Endometrial microvascular endothelial cells (primary cell): Measurements from ENCODE around the gene ATP1A1. TPM values are rescaled to one million over a fixed set of nuclear protein-coding genes. Genes with fewer than 3 reads are reported as not detected.

ENCODE experiments used
- in situ Hi-C: cut with HindIII; loops from 2 replicates; pipeline ENCODE4 v1.10.0; 2017; ENCODE audit warnings: low sequenced_read_pairs, low pct_unique_long_range_greater_than_20kb; ENCODE audit errors: inconsistent ontology term
- total RNA-seq: library from RNA; depleted of rRNA; stranded (reverse); fragments of >200 nt; gene quantifications from one replicate; pipeline ENCODE4 v1.2.3, GENCODE V29; 2015; ENCODE audit errors: inconsistent ontology term

The ATP1A1 gene
- total RNA-seq, 1 donor from 2014 or later: 184 TPM

- in situ Hi-C loops: no loop called here
Measured at GRCh38 chr1:116382321-116382720, 9.3 kb downstream of the ATP1A1 start.

- in situ Hi-C loops: no loop called here
Measured at GRCh38 chr1:116382857-116383483, 9.9 kb downstream of the ATP1A1 start.

GRCh38 chr1:116386042-116386441 lies 13.0 kb downstream of the ATP1A1 start:
- in situ Hi-C loops: no loop called here

GRCh38 chr1:116387551-116387950 lies 14.5 kb downstream of the ATP1A1 start:
- in situ Hi-C loops: no loop called here

- in situ Hi-C loops: no loop called here
Measured at GRCh38 chr1:116388122-116388521, 15.1 kb downstream of the ATP1A1 start.

GRCh38 chr1:116389013-116389412 lies 16.0 kb downstream of the ATP1A1 start:
- in situ Hi-C loops: no loop called here

GRCh38 chr1:116389686-116390085 lies 16.6 kb downstream of the ATP1A1 start:
- in situ Hi-C loops: no loop called here

GRCh38 chr1:116390195-116390594 lies 17.2 kb downstream of the ATP1A1 start:
- in situ Hi-C loops: no loop called here

GRCh38 chr1:116391185-116391584 lies 18.1 kb downstream of the ATP1A1 start:
- in situ Hi-C loops: no loop called here

- in situ Hi-C loops: no loop called here
Measured at GRCh38 chr1:116392717-116393404, 19.8 kb downstream of the ATP1A1 start.

GRCh38 chr1:116393792-116394191 lies 20.7 kb downstream of the ATP1A1 start:
- in situ Hi-C loops: no loop called here

- in situ Hi-C loops: no loop called here
Measured at GRCh38 chr1:116394270-116394669, 21.2 kb downstream of the ATP1A1 start.

- in situ Hi-C loops: no loop called here
Measured at GRCh38 chr1:116396769-116397168, 23.7 kb downstream of the ATP1A1 start.

GRCh38 chr1:116397728-116398127 lies 24.7 kb downstream of the ATP1A1 start:
- in situ Hi-C loops: no loop called here

- in situ Hi-C loops: no loop called here
Measured at GRCh38 chr1:116400780-116401179, 27.7 kb downstream of the ATP1A1 start.

GRCh38 chr1:116401646-116402176 lies 28.7 kb downstream of the ATP1A1 start:
- in situ Hi-C loops: no loop called here

- in situ Hi-C loops: no loop called here
Measured at GRCh38 chr1:116402333-116402732, 29.3 kb downstream of the ATP1A1 start.

- in situ Hi-C loops: no loop called here
Measured at GRCh38 chr1:116403496-116404136, 30.6 kb downstream of the ATP1A1 start.

- in situ Hi-C loops: no loop called here
Measured at GRCh38 chr1:116404699-116405098, 31.7 kb downstream of the ATP1A1 start.
